Natural killer cell (primary cell): ENCODE data around the gene APOL4. TPM values are rescaled to one million over a fixed set of nuclear protein-coding genes. Genes with fewer than 3 reads are reported as not detected.

Experiments
- ATAC-seq, 3 donors: fragments of 150-1000 bp in 2 of 3; fragments of 200-7000 bp in 1 of 3; cut with Tn5 transposase; 1 replicate in 1 of 3; 2 replicates in 2 of 3; pipeline ENCODE4 v1.10.0; 2021; ENCODE audit warnings: mild to moderate bottlenecking in 2 of 3, moderate library complexity in 2 of 3
- DNase-seq, 2 donors: peaks; one replicate each; pipeline versions ENCODE4 v3.0.0 to v3.0.0-alpha.2; 2013 to 2021; ENCODE audit warnings: mixed read lengths in 1 of 2
- H3K27ac ChIP-seq: one replicate; pipeline ENCODE4 v1.5.1; 2013; ENCODE audit warnings: mild to moderate bottlenecking, low read length
- H3K27me3 ChIP-seq: one replicate; pipeline ENCODE4 v1.6.1; 2013; ENCODE audit warnings: low read length; ENCODE audit not compliant: control insufficient read depth, insufficient read depth
- H3K36me3 ChIP-seq: one replicate; pipeline ENCODE4 v1.6.1; 2013; ENCODE audit warnings: low read length; ENCODE audit not compliant: control insufficient read depth, insufficient read depth
- H3K4me1 ChIP-seq: one replicate; pipeline ENCODE4 v1.6.1; 2013; ENCODE audit warnings: low read length; ENCODE audit not compliant: control insufficient read depth, insufficient read depth
- H3K4me3 ChIP-seq: one replicate; pipeline ENCODE4 v1.5.1; 2013; ENCODE audit warnings: low read length
- H3K9me3 ChIP-seq: one replicate; pipeline ENCODE4 v1.6.1; 2013; ENCODE audit warnings: low read length; ENCODE audit not compliant: control insufficient read depth, insufficient read depth
- H3K27ac Mint-ChIP-seq, 2 donors: one replicate each; pipeline ENCODE4 v1.8.0; 2022; ENCODE audit warnings: mild to moderate bottlenecking in 2 of 2, mixed read lengths in 2 of 2, moderate library complexity in 1 of 2
- H3K27me3 Mint-ChIP-seq, 2 donors: one replicate each; pipeline ENCODE4 v1.8.0; 2022; ENCODE audit warnings: low read depth in 2 of 2, mixed read lengths in 2 of 2
- H3K36me3 Mint-ChIP-seq: one replicate; pipeline ENCODE4 v1.8.0; 2022; ENCODE audit warnings: mixed read lengths
- H3K4me1 Mint-ChIP-seq, 2 donors: one replicate each; pipeline ENCODE4 v1.8.0; 2022; ENCODE audit warnings: mixed read lengths in 2 of 2
- H3K4me3 Mint-ChIP-seq: one replicate; pipeline ENCODE4 v1.8.0; 2022; ENCODE audit warnings: mild to moderate bottlenecking, moderate library complexity, mixed read lengths
- H3K9me3 Mint-ChIP-seq, 2 donors: one replicate each; pipeline ENCODE4 v1.8.0; 2022; ENCODE audit warnings: mixed read lengths in 2 of 2
- CTCF ChIP-seq: fragments of 200-600 bp; IDR thresholded peaks from one replicate; pipeline ENCODE4 v1.8.0; 2022; ENCODE audit warnings: antibody characterized with exemption
- WGBS: methylation state at CpG from one replicate; pipeline ENCODE4 v1.1.7; 2013; ENCODE audit warnings: missing lambda C conversion rate; ENCODE audit not compliant: insufficient coverage; 5-methylcytosine and 5-hydroxymethylcytosine counted together
- intact Hi-C: fragments of 100-400 bp; cut with micrococcal nuclease; formaldehyde crosslinking; loops from one replicate; pipeline ENCODE4 v1.14.2; 2022
- total RNA-seq, 4 donors: library from RNA; stranded (reverse); fragments of 120-200 nt in 1 of 4; gene quantifications; one replicate each; pipeline versions ENCODE4 v1.2.3 to v1.2.4, GENCODE V29; 2013 to 2022

The APOL4 gene
- total RNA-seq, 3 donors from 2014 or later (not counting 1 experiment from before 2014, with no cell fraction given), result 0.70 TPM; not detected in 2

- peaks cover 2% of the 10 kb centered on the region in 2 donors for H3K4me1 Mint-ChIP-seq
- no peak overlapping the region for H3K4me3 Mint-ChIP-seq
- WGBS, result 79% methylated on average over 3 of the region's 3 CpGs
- H3K27me3 ChIP-seq, result no peaks in the 10 kb centered on the region
- intact Hi-C loops, result no loop called here
- ATAC-seq (no peak), DNase-seq (no peak)
- no peak for TF ChIP-seq CTCF
- H3K27ac ChIP-seq, result no peak overlapping the region
- peaks cover 0 to 3% of the 10 kb centered on the region in 2 donors for H3K27me3 Mint-ChIP-seq
- H3K9me3 ChIP-seq, result no peaks in the 10 kb centered on the region
- no peak overlapping the region for H3K4me3 ChIP-seq
- no peaks in the 10 kb centered on the region for H3K36me3 ChIP-seq
- H3K9me3 Mint-ChIP-seq, result peaks cover 0 to 3% of the 10 kb centered on the region in 2 donors
- H3K36me3 Mint-ChIP-seq, result no peaks in the 10 kb centered on the region
- H3K4me1 ChIP-seq, result no peaks in the 10 kb centered on the region
- no peak overlapping the region for H3K27ac Mint-ChIP-seq
Observed at GRCh38 chr22:36246718-36247117, 45.1 kb upstream of the APOL4 start.

- Histone ChIP-seq H3K36me3 (no peaks in the 10 kb centered on the region), H3K27me3 (no peaks in the 10 kb centered on the region), H3K27ac (no peak overlapping the region), H3K4me1 (no peaks in the 10 kb centered on the region), H3K4me3 (no peak overlapping the region), H3K9me3 (no peaks in the 10 kb centered on the region)
- ATAC-seq, result no peak
- TF ChIP-seq CTCF, result no peak
- Mint-ChIP-seq H3K27ac (no peak overlapping the region), H3K36me3 (no peaks in the 10 kb centered on the region), H3K27me3 (peaks cover 0 to 3% of the 10 kb centered on the region in 2 donors), H3K9me3 (peaks cover 0 to 3% of the 10 kb centered on the region in 2 donors), H3K4me3 (no peak overlapping the region), H3K4me1 (no peaks in the 10 kb centered on the region)
- WGBS, result 89% methylated on average over 4 of the region's 4 CpGs
- no peak for DNase-seq
- intact Hi-C loops, result no loop called here
Observed at GRCh38 chr22:36245805-36246356, 44.3 kb upstream of the APOL4 start.

GRCh38 chr22:36244522-36245391 lies 43.1 kb upstream of the APOL4 start:
- H3K36me3 Mint-ChIP-seq, result no peaks in the 10 kb centered on the region
- peaks cover 0 to 3% of the 10 kb centered on the region in 2 donors for H3K9me3 Mint-ChIP-seq
- H3K9me3 ChIP-seq, result no peaks in the 10 kb centered on the region
- H3K4me1 Mint-ChIP-seq, result peaks cover 4 to 5% of the 10 kb centered on the region in 2 donors
- intact Hi-C loops, result no loop called here
- no peak overlapping the region for H3K27ac ChIP-seq
- H3K27ac Mint-ChIP-seq, result no peak overlapping the region
- no peak overlapping the region for H3K4me3 Mint-ChIP-seq
- no peak for TF ChIP-seq CTCF
- no peak overlapping the region for H3K4me3 ChIP-seq
- peaks cover 0 to 3% of the 10 kb centered on the region in 2 donors for H3K27me3 Mint-ChIP-seq
- peaks cover 3% of the 10 kb centered on the region for H3K4me1 ChIP-seq
- H3K27me3 ChIP-seq, result no peaks in the 10 kb centered on the region
- ATAC-seq (no peak), DNase-seq (no peak)
- H3K36me3 ChIP-seq, result no peaks in the 10 kb centered on the region
- 94% methylated on average over 5 of the region's 5 CpGs for WGBS
